GM21367 (cell line): ENCODE measurements around the gene GRM3.

ENCODE experiments used
- ATAC-seq: cut with Tn5 transposase; IDR thresholded peaks from one replicate; pipeline ENCODE4 v1.9.1; 2021; ENCODE audit not compliant: unreplicated experiment

GRM3 gene

DNA sequence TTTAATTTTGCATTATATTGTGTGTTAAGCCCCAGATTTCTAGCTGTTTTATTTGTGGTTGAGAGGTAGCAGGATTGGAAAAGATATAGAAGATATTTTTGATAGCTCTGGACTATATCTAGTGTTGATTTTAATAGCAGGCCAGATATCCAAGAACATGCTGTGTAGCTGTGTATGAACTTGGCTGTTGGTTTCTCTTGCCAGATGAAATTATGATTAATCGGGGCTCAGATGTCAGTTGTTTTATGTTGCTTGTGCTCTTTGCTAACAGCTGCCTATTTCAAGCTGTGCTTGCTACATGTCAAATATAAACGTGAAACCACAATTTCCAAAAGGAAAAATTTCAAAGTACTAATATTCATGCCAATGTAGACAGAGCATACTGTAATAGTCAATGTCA lies 141.1 kb downstream of the GRM3 start:
- no peak for ATAC-seq

DNA sequence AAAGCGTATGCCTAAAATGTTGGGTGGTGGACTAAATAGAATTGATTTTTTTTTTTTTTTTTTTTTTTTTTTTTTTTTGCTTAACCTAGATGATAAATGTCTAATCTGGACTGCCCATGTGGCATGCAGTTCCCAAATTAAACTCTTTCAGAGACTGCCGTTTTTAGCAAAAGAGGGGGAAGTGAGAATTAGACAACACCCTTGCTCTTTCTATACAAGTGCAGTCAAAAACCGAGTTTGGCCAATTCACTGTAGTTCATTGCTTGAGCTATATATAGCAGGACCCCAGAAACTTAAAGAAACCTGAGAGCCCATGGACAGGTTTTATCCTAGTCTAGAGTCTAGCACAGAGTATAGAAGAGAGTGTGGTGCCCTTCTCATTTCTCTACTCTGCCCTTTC lies 141.9 kb downstream of the GRM3 start:
- peak; percentile 81 for ATAC-seq

GRCh38 chr7:86786376-86786775 lies 142.7 kb downstream of the GRM3 start:
- no peak for ATAC-seq

DNA sequence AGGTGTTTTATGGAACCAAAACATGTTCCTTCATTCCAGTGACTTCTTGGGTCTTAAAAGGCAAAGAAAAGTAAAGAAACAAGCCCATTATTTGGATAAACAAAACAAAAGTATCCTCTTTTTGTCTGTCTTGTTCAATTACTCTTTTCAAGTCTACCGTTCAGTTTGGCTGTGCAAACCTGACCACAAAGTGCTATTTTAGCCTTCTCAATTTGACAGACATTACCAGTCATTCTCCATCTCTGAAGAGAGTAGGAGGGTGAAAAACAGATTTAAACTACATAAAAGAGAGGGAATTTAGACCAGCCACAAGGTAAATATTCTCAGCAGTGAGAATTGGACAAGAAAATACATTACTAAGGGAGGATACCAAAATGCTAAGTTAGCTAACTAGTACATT lies 145.2 kb downstream of the GRM3 start:
- ATAC-seq: no peak

DNA sequence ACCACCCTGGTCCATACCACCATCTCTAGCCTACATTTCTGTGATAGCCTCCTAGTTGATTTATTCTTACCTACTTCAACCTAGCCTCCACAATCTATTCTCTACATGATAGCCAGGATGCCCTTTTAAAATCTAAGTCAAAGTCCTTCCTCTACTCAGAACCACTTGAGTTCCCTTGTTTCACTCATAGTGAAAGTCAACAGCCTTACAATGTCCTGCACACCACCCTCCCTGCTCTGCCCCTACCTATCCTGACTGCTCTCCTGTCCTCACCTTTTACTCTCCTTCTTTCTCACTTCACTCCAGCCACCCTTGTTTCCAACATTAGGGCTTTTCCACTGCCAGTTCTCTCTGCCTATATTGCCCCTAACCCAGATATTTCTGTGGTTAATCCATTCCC lies 146.7 kb downstream of the GRM3 start:
- ATAC-seq: peak; percentile 49

- ATAC-seq: no peak
Observed at GRCh38 chr7:86792260-86792659, 148.6 kb downstream of the GRM3 start.

- ATAC-seq: no peak
Observed at GRCh38 chr7:86793136-86793535, 149.4 kb downstream of the GRM3 start.

DNA sequence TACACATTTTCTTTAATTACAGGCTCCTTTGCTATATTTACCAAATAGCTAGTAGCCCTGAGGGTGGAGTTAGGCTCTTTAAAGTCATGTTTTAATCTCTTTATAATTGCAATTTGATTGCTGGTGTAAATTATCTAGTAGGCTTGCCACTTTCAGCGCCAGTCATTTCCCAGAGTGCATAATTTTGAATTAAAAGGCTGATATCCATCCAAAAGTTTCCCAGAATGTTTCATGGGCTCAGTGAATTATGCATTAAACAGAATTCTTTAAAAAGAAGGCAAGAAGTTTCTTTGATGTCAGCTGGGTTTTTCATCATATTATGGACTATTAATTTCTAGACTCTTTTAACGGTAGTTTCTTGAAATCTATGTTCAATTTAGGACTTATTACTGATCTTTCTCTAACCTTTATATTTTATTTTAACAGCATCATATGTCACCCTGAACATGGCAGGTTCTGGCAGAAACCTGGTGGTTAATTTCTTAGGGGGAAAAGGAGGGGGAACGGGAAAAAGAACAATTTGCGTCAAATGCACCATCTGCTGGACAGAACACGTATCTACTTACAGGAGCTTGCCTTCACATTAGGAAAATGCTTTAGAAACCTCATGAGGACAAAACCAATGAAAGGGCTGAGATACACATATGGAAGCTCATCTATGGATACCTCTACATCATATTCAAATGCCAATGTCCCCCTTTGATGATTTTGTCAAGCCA lies 171.1 kb downstream of the GRM3 start:
- ATAC-seq: no peak

DNA sequence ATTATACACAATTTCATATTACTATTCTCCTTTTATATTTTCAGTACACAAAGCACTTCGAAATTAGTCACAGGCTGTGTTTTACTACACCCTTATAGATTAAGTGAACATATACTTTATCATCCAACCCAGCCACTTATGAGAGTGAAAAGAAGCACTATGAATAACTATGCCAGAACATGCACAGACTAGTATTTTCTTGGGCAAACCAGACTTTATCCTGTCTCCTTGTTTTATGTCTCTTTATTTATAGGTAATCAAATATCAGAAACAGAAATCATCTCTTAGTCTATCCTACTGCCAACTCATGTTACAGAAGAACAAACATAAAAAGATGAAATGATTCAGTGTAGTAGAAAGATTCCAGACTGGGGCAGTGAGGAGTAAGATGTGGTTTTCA lies 171.8 kb downstream of the GRM3 start:
- ATAC-seq: no peak

- no peak for ATAC-seq
Observed at GRCh38 chr7:86818903-86819302, 175.2 kb downstream of the GRM3 start.

- no peak for ATAC-seq
Observed at GRCh38 chr7:86823769-86824168, 180.1 kb downstream of the GRM3 start.

DNA sequence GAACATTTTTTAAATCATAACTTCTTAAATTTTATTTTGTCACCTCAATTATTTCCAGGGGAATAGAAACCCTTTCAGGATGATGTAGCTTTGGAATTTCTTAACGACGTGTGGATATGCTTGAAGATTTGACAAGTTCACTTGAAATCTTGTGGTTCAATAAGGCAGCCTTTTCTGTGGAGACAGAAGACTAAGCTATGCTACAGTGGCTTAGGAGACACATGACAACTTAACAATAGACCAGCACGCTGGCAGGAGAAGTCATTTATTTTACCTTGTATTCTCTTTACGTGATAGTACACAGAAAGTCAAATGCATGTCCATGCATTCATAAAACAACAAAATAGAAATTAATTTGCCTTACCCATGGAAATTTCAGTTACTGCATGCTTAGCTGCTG lies 181.6 kb downstream of the GRM3 start:
- no peak for ATAC-seq

DNA sequence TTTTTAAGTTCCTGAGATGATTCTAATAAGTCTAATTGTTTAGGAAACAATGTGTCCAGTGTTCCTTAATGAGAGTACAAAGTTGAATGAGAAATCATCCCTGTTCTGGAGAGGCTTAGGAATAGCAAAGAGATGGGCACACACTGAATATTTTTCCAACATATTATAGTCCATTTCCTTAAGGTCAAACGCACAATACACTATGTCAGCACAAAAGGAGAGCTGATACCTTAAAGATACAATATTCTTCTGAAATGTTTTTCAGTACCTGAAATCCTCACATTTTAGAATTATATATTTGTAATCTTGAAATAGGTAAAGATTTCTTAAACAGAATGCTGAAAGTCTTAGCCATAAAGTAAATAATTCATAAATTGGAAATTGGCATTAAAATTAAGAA lies 183.2 kb downstream of the GRM3 start:
- ATAC-seq: no peak

GRCh38 chr7:86833360-86833759 lies 189.7 kb downstream of the GRM3 start:
- no peak for ATAC-seq

- no peak for ATAC-seq
Observed at GRCh38 chr7:86837235-86837634, 193.5 kb downstream of the GRM3 start.

DNA sequence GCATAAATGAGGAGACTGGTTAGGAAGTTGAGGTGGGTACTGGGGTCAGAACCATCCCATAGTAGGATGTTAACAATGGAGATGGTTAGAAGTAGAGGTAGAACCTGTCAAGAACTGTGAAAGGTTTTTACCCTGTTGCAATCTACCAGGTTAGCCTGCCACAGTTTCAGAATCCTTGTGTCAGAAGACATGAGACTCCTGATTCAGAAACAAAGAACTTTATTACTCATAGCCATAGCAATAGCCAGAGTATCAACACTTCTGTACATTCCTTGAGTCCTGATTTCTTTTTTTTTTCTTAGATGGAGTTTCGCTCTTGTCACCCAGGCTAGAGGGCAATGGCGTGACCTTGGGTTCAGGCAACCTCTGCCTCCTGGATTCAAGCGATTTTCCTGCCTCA lies 200.9 kb downstream of the GRM3 start:
- no peak for ATAC-seq

DNA sequence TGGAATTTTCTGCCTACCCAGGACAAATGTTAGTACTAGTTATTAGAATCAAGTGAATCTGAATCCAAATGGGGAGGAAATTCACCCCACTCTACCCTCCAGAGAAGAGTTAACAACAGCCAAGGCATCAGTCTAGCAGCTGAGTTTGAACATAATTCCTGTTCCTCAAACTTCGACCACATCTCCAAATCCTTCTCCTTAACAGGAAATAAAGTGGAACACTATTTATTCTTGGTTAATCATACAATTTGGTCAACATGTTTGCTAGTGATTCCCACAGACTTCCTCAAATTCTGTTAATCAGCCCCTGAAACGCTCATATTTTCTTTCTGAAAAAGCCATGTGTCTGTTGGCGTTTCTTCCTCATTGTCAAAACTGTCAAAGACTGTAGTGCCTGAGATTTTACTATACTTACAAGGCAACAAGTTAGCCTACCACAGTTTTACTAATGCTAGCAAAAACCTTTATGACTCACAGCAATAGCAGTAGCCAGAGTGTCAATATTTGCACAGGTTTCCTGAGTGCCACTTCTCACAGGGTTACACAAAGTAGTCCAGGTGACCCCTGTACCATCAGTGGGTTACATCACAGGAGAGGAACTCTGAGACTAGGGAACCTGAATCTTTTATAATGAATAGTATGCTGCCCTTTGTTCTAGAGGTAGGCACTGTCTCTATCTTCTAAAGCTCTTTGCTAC lies 202.9 kb downstream of the GRM3 start:
- no peak for ATAC-seq

GRCh38 chr7:86848226-86848625 lies 204.5 kb downstream of the GRM3 start:
- no peak for ATAC-seq

GRCh38 chr7:86851566-86851965 lies 207.9 kb downstream of the GRM3 start:
- no peak for ATAC-seq

- no peak for ATAC-seq
Observed at GRCh38 chr7:86863452-86863851, 219.7 kb downstream of the GRM3 start.

DNA sequence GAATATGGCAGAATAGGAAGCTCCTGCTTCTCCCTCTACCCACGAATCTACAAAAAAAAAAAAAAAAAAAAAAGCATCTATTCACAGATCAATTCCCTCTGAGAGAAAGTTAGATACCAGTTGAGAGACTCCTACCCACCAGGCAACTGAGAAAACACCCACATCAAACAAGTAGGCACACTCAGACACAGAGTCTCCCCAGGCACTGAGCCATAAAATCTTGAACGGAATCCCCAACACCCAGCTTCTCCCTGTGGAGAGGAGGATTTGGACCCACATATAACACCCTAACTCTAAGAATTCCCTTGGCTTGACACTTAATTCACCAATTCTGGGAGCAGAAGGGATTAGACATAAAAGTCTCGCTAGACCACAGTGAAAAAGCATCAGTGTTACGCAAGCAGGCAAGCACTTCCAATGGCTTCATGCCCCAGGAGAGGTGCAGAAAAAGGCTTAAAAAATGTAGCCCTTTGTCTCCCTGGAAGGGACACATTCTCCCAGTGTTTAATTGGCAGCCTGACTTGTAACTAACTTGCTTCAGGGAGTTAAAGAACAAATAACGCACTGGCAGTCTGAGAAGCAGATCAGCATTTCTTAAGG lies 223.6 kb downstream of the GRM3 start:
- ATAC-seq: no peak

DNA sequence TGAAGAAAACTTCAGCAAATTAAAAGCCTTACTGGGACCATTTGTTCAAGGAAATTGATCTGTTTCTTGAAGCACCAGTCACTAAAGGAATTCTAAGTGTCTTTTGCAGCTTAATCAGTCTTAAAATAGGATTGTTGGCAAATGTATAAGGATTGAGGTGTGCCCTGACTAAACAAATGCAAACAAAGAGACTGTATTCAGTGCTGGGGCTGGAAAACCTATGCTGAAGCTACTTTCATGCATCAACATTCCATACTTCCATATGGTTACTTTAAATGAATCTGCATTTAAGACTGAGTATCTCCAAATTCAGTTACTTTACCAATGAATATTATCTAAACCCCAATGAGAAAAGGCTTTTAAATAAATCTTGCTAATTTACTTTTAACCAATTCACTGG lies 232.4 kb downstream of the GRM3 start:
- ATAC-seq: no peak
